GM12875 (cell line): ENCODE data around the gene CNTN4.

Experiments used
- H3K4me3 ChIP-seq: one replicate; pipeline ENCODE4 v1.5.1; 2011; ENCODE audit warnings: low read depth, low read length, control low read depth
- CTCF ChIP-seq: IDR thresholded peaks from 2 replicates; pipeline ENCODE4 v1.5.1; 2011; ENCODE audit warnings: low read depth, mild to moderate bottlenecking, control low read depth, inconsistent platforms, low read length, moderate library complexity, borderline replicate concordance; ENCODE audit not compliant: insufficient read depth

The CNTN4 gene

DNA sequence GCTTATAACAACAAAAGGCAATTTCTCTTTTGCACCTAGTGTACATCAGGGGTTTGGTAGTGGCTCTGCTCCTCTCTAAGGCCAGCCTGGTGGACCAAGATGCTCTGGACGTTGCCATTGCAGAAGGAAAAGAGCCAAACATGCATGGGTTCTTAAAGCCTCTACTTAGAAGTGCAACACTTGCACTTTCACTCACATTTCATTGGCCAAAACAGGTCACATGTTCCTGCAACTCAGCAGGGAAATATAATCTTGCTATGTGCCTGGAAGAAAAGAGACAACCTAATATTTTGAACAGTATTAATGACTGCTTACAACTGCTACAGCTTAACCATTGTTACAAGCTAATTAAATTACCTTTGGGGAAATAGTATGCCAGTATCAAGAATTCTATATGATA is 828.6 kb downstream of the CNTN4 start:
- H3K4me3 ChIP-seq: no peak overlapping the region
- no peak for TF ChIP-seq CTCF

GRCh38 chr3:2929574-2929973 is 830.9 kb downstream of the CNTN4 start:
- no peak for TF ChIP-seq CTCF
- H3K4me3 ChIP-seq: no peak overlapping the region

DNA sequence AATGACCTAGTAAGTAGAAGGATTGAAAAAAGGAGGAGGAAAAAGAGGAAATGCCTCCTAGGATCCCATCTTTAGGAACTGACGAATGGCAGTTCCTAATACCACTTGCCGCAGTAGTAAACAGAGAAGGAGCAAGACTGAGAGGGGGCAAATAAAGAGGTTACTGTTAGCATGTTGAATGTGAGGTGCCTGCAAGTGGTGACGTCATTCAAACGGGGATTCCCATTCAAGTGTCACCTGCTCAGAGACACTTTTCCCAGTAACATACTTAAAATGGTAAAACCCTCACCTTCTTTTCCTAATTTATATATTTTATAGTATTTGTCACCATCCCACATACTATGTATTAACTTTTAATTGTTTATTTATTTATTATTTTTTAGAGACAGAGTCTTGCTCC is 832.6 kb downstream of the CNTN4 start:
- no peak overlapping the region for H3K4me3 ChIP-seq
- TF ChIP-seq CTCF: no peak

DNA sequence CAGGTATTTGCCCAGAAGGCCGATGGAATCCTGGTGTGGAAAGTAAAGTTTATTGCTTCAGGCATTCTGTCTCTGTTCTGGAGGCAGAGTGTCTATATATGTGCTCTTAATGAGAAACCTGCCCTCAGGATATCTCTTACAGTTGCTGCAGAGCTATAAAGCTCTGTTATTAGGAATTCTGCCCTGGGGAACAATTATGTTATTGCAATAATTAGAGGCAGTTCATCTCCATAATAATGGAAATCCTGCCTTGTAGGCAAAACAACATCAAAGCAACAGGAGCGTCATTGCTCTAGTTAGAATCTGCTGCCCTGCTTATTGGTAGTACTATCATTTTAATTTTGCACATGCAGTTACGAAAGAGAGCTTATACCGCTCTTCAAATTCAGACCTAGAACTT is 835.9 kb downstream of the CNTN4 start:
- H3K4me3 ChIP-seq: no peak overlapping the region
- TF ChIP-seq CTCF: no peak

DNA sequence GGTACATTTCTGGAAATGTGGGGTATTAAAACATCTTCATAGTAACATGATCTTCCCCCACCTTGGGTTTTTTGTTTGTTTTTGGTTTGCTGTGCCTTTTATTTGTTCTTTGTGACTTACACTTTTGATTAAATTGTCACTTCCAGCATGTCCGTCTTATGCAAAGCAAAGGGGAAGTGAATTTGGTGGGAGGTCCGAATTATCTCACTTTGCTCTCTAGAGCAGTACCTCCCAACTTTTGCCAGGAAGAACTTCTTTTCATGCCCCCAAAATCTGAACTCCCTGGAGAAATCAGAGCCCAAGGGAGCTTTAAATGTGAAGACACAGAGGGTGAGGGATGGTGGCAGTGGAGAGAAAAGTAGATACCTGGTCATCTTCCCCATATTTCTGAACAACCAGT is 838.4 kb downstream of the CNTN4 start:
- no peak for TF ChIP-seq CTCF
- no peak overlapping the region for H3K4me3 ChIP-seq

DNA sequence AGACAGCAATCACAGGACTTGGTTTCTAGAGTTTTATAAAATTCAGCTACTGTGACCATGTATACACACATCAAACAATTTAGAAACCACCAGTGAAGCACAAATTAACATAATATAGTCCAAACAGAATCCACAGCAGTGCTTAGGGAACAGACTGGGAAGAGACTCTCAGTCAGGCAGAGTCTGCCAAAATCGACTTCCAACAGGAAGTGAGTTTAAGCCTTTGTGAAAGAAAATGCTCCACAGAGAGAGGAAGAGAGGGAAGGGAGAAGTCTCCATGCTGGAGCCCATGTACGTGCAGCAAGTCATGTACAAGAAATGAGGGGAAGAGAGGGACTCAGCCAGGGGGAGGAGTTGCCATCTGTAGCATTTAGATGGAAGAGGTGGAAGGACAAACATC is 838.9 kb downstream of the CNTN4 start:
- no peak overlapping the region for H3K4me3 ChIP-seq
- no peak for TF ChIP-seq CTCF

- no peak for TF ChIP-seq CTCF
These were observed 840.0 kb downstream of the CNTN4 start for GRCh38 chr3:2938711-2939110.

More at GRCh38 chr3:2938711-2939110, 840.0 kb downstream of the CNTN4 start:
- H3K4me3 ChIP-seq: no peak overlapping the region
